WERI-Rb-1 (cell line): Measurements from ENCODE around the gene ABLIM2.

Source experiments
- DNase-seq: peaks from one replicate; pipeline ENCODE4 v3.0.0-alpha.2; 2020
- H3K27ac ChIP-seq: fragments of 250-450 bp; sonication (Bioruptor Pico); 2 replicates; pipeline ENCODE4 v1.5.1; 2020; ENCODE audit warnings: mild to moderate bottlenecking, moderate library complexity
- H3K27me3 ChIP-seq: fragments of 250-450 bp; sonication (Bioruptor Pico); 2 replicates; pipeline ENCODE4 v1.5.1; 2021; ENCODE audit warnings: mild to moderate bottlenecking, low read depth, moderate library complexity; ENCODE audit not compliant: insufficient read depth, severe bottlenecking
- H3K36me3 ChIP-seq: fragments of 250-450 bp; sonication (Bioruptor Pico); 2 replicates; pipeline ENCODE4 v1.5.1; 2020; ENCODE audit warnings: mild to moderate bottlenecking, moderate library complexity
- H3K4me3 ChIP-seq: 2 replicates; pipeline ENCODE4 v1.5.1; 2011; ENCODE audit warnings: low read depth, mild to moderate bottlenecking, control low read depth, low read length
- H3K9me3 ChIP-seq: fragments of 250-450 bp; sonication (Bioruptor Pico); 2 replicates; pipeline ENCODE4 v1.5.1; 2021; ENCODE audit warnings: mild to moderate bottlenecking, moderate library complexity; ENCODE audit not compliant: severe bottlenecking
- TF ChIP-seq, protein P1 (sequence below): IDR thresholded peaks from 2 replicates; pipeline ENCODE4 v1.5.1; 2011; ENCODE audit warnings: low read depth, mild to moderate bottlenecking, control low read depth, inconsistent platforms, low read length

The ABLIM2 gene

GRCh38 chr4:8126523-8126922 is 32.1 kb downstream of the ABLIM2 start:
- H3K36me3 ChIP-seq, result no peaks in the 10 kb centered on the region
- no peak for DNase-seq
- no peak overlapping the region for H3K4me3 ChIP-seq
- no peaks in the 10 kb centered on the region for H3K27me3 ChIP-seq
- TF ChIP-seq, protein P1, sequence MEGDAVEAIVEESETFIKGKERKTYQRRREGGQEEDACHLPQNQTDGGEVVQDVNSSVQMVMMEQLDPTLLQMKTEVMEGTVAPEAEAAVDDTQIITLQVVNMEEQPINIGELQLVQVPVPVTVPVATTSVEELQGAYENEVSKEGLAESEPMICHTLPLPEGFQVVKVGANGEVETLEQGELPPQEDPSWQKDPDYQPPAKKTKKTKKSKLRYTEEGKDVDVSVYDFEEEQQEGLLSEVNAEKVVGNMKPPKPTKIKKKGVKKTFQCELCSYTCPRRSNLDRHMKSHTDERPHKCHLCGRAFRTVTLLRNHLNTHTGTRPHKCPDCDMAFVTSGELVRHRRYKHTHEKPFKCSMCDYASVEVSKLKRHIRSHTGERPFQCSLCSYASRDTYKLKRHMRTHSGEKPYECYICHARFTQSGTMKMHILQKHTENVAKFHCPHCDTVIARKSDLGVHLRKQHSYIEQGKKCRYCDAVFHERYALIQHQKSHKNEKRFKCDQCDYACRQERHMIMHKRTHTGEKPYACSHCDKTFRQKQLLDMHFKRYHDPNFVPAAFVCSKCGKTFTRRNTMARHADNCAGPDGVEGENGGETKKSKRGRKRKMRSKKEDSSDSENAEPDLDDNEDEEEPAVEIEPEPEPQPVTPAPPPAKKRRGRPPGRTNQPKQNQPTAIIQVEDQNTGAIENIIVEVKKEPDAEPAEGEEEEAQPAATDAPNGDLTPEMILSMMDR, result no peak
- H3K9me3 ChIP-seq, result no peaks in the 10 kb centered on the region
- no peak overlapping the region for H3K27ac ChIP-seq

DNA sequence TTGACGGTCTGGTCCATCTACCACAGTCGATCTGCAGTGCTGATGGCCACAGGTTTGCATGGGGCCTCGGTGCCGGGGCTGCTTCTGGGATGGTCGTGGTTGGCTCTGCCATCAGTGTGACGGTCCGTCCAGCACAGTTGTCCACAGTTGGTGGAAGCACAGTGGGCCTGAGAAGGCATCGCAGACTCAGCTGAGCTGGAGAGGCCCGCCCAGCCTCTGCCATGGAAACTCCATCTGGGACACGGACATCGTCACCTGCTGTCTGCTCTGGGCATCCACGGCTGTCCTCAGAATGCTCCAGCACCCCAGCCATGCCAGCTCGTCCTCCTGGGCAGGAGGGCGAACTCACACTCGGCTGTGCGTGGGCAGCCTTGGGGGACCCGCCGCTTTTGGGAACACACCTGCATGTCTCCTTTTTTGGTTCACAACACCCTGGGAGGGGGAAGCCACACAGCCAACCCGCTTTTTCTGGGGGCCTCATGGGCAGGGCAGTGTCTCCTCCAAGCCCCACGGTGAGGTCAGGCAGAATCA is 33.0 kb downstream of the ABLIM2 start:
- no peak for DNase-seq
- H3K27me3 ChIP-seq, result no peaks in the 10 kb centered on the region
- TF ChIP-seq, protein P1, result no peak
- H3K36me3 ChIP-seq, result no peaks in the 10 kb centered on the region
- H3K27ac ChIP-seq, result no peak overlapping the region
- no peaks in the 10 kb centered on the region for H3K9me3 ChIP-seq
- H3K4me3 ChIP-seq, result no peak overlapping the region

DNA sequence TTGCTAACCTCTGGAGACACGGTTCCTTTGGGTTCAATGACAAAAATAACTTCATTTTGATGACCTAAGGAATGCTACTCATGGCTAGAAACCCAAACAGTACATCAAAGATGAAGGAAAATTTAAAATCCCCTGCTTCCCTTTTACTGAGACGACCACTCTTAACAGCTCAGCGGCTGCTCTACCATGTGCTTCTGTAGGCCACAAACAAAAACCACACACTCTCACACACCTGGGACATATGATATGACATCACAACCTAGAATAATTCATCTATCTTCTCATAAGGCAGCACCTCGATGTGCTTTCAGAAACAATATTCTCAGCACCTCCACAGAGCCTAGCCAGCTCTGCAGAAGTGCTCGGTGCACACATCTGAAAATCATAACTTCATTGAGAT is 34.7 kb downstream of the ABLIM2 start:
- no peaks in the 10 kb centered on the region for H3K36me3 ChIP-seq
- H3K27ac ChIP-seq, result no peak overlapping the region
- no peaks in the 10 kb centered on the region for H3K27me3 ChIP-seq
- H3K4me3 ChIP-seq, result no peak overlapping the region
- H3K9me3 ChIP-seq, result no peaks in the 10 kb centered on the region
- no peak for DNase-seq
- TF ChIP-seq, protein P1, result no peak

GRCh38 chr4:8123389-8123788 is 35.2 kb downstream of the ABLIM2 start:
- TF ChIP-seq, protein P1, result no peak
- Histone ChIP-seq H3K27ac (no peak overlapping the region), H3K9me3 (no peaks in the 10 kb centered on the region), H3K4me3 (no peak overlapping the region), H3K36me3 (no peaks in the 10 kb centered on the region), H3K27me3 (no peaks in the 10 kb centered on the region)
- no peak for DNase-seq

GRCh38 chr4:8122746-8123145 is 35.9 kb downstream of the ABLIM2 start:
- H3K4me3 ChIP-seq, result no peak overlapping the region
- no peaks in the 10 kb centered on the region for H3K9me3 ChIP-seq
- TF ChIP-seq, protein P1, result no peak
- no peaks in the 10 kb centered on the region for H3K36me3 ChIP-seq
- H3K27ac ChIP-seq, result no peak overlapping the region
- DNase-seq, result no peak
- H3K27me3 ChIP-seq, result no peaks in the 10 kb centered on the region
